DMS79 (cell line): ENCODE results near the gene SAMD11.
"Not testable (repeated sequence)": the region's sequence is repeated elsewhere in the genome, so short reads cannot be mapped to it uniquely, and the experiment has no call there.

ENCODE experiments used
- DNase-seq: peaks from one replicate; lab custom pipeline; 2025; lab: John Stamatoyannopoulos, UW

The SAMD11 gene

GRCh38 chr1:943545-944340 is 20.0 kb downstream of the SAMD11 start:
- no peak for DNase-seq

- DNase-seq, result no peak
These were observed 20.9 kb downstream of the SAMD11 start for GRCh38 chr1:944341-945325.

- no peak for DNase-seq
These were observed 22.2 kb downstream of the SAMD11 start for GRCh38 chr1:945688-946556.

- not testable (repeated sequence) for DNase-seq
These were observed 23.1 kb downstream of the SAMD11 start for GRCh38 chr1:946811-947210.

- DNase-seq, result no peak
These were observed 24.2 kb downstream of the SAMD11 start for GRCh38 chr1:947958-948357.

GRCh38 chr1:950268-950667 is 26.5 kb downstream of the SAMD11 start:
- DNase-seq, result no peak

- DNase-seq, result no peak
These were observed 27.2 kb downstream of the SAMD11 start for GRCh38 chr1:950881-951280.

GRCh38 chr1:951364-951763 is 27.6 kb downstream of the SAMD11 start:
- DNase-seq, result no peak

GRCh38 chr1:952201-952600 is 28.5 kb downstream of the SAMD11 start:
- no peak for DNase-seq

- no peak for DNase-seq
These were observed 28.9 kb downstream of the SAMD11 start for GRCh38 chr1:952603-953002.

- no peak for DNase-seq
These were observed 30.0 kb downstream of the SAMD11 start for GRCh38 chr1:953524-954320.

- no peak for DNase-seq
These were observed 31.2 kb downstream of the SAMD11 start for GRCh38 chr1:954927-955326.

GRCh38 chr1:955474-955873 is 31.8 kb downstream of the SAMD11 start:
- no peak for DNase-seq

- no peak for DNase-seq
These were observed 32.9 kb downstream of the SAMD11 start for GRCh38 chr1:956636-957035.

- DNase-seq, result peak; percentile 67
These were observed 35.4 kb downstream of the SAMD11 start, which contains the start of gene NOC2L for GRCh38 chr1:958823-959730. Gene NOC2L (minus strand): TSS chr1:959256. CDS start chr1:959240, 16 bp downstream.

- DNase-seq, result no peak
These were observed 36.1 kb downstream of the SAMD11 start for GRCh38 chr1:959731-960362.

GRCh38 chr1:960363-961131 is 36.8 kb downstream of the SAMD11 start, which contains the start of gene KLHL17:
Gene KLHL17 (plus strand): TSS chr1:960584. CDS start chr1:960694, 110 bp downstream.
- peak; percentile 14 for DNase-seq

GRCh38 chr1:961132-961669 is 37.5 kb downstream of the SAMD11 start:
- no peak for DNase-seq
